A375 (cell line): ENCODE results near the gene FAM3D. TPM values are rescaled to one million over a fixed set of nuclear protein-coding genes. Genes with fewer than 3 reads are reported as not detected.

Experiments used
- total RNA-seq: library from RNA; depleted of rRNA; stranded (reverse); fragments of >200 nt; shearing (Covaris generic); gene quantifications from 2 replicates; pipeline ENCODE4 v1.2.3, GENCODE V29; 2014; rRNA removed

The FAM3D gene
- total RNA-seq = not detected in 2 replicates

GRCh38 chr3:58666683-58667082 lies at the start of gene FAM3D:
Gene FAM3D, minus strand, starts transcription at chr3:58666774. Its CDS starts 11,211 bp downstream, at chr3:58655563.

Other genes with a start within 250 kb of the FAM3D start
- gene PDHB, start 232.9 kb downstream of the FAM3D start, total RNA-seq = 309 and 330 TPM in 2 replicates
- 10.0 and 14.9 TPM in 2 replicates for gene KCTD6, start 174.7 kb downstream of the FAM3D start, total RNA-seq
- gene ACOX2, start 129.6 kb downstream of the FAM3D start, total RNA-seq = 25.9 and 28.7 TPM in 2 replicates
- gene FAM107A, start 89.4 kb downstream of the FAM3D start, total RNA-seq = 0.03 TPM in 1 of 2 replicates, not detected in the other